ENCODE data around the gene RPN2. TPM values are rescaled to one million over a fixed set of nuclear protein-coding genes. Genes with fewer than 3 reads are reported as not detected.

The RPN2 gene
- total and polyA plus RNA-seq, 12 donors: 35.7 to 403 (median 224) TPM

GRCh38 chr20:37231947-37232630 lies 53.0 kb downstream of the RPN2 start:
- Histone ChIP-seq H3K4me1 (replicated peaks in 1 of 2) (peaks cover 3 to 12% of the 10 kb centered on the region in 2 donors), H3K36me3 (replicated peaks in 1 of 2) (peaks cover 0 to 97% of the 10 kb centered on the region in 2 donors), H3K27me3 (no peaks in the 10 kb centered on the region), H3K9me3 (replicated peaks in 1 of 3) (no peaks in the 10 kb centered on the region), H3K27ac (no peak overlapping the region), H3K4me3 (no peak overlapping the region)
- TF ChIP-seq POLR2A (IDR thresholded peaks at IDR 0.05) (no peak), CTCF (IDR thresholded peaks at IDR 0.05) (no peak)
- 89 to 96% (median 91%) methylated on average over 13 of the region's 13 CpGs for WGBS, 4 donors
- DNase-seq: peak in 1 of 7 donors; percentile 55
- intact Hi-C loops (cut with DNase I): no loop called here

GRCh38 chr20:37233548-37234253 lies 54.6 kb downstream of the RPN2 start:
- Histone ChIP-seq H3K27me3 (no peaks in the 10 kb centered on the region), H3K4me3 (no peak overlapping the region), H3K4me1 (replicated peaks in 1 of 2) (peaks cover 3 to 12% of the 10 kb centered on the region in 2 donors), H3K9me3 (replicated peaks in 1 of 3) (no peaks in the 10 kb centered on the region), H3K27ac (peak overlapping the region in 1 of 5 donors; percentile 13), H3K36me3 (replicated peaks in 1 of 2) (peaks cover 0 to 98% of the 10 kb centered on the region in 2 donors)
- intact Hi-C loops (cut with DNase I): no loop called here
- peak in 1 of 7 donors; percentile 82 for DNase-seq
- WGBS, 4 donors: 85 to 92% (median 89%) methylated on average over 10 of the region's 10 CpGs
- TF ChIP-seq POLR2A (IDR thresholded peaks at IDR 0.05) (no peak), CTCF (IDR thresholded peaks at IDR 0.05) (no peak)

GRCh38 chr20:37234254-37234581 lies 55.1 kb downstream of the RPN2 start:
- WGBS, 4 donors: 78 to 80% (median 79%) methylated on average over 5 of the region's 5 CpGs
- DNase-seq: no peak
- no peaks in the 10 kb centered on the region for H3K27me3 ChIP-seq
- no peaks in the 10 kb centered on the region for H3K9me3 ChIP-seq (replicated peaks in 1 of 3)
- H3K36me3 ChIP-seq (replicated peaks in 1 of 2): peaks cover 0 to 98% of the 10 kb centered on the region in 2 donors
- TF ChIP-seq CTCF (IDR thresholded peaks at IDR 0.05) (no peak), POLR2A (IDR thresholded peaks at IDR 0.05) (no peak)
- intact Hi-C loops (cut with DNase I): no loop called here
- H3K4me1 ChIP-seq (replicated peaks in 1 of 2): peaks cover 3 to 12% of the 10 kb centered on the region in 2 donors
- no peak overlapping the region for H3K27ac ChIP-seq
- H3K4me3 ChIP-seq: no peak overlapping the region

GRCh38 chr20:37235065-37235464 lies 55.9 kb downstream of the RPN2 start:
- peak in 1 of 7 donors; percentile 47 for DNase-seq
- H3K36me3 ChIP-seq (replicated peaks in 1 of 2): peaks cover 0 to 98% of the 10 kb centered on the region in 2 donors
- H3K4me1 ChIP-seq (replicated peaks in 1 of 2): peaks cover 3 to 12% of the 10 kb centered on the region in 2 donors
- WGBS, 4 donors: 25 to 45% (median 31%) methylated on average over 6 of the region's 6 CpGs
- no peak for TF ChIP-seq POLR2A (IDR thresholded peaks at IDR 0.05)
- no peak for TF ChIP-seq CTCF (IDR thresholded peaks at IDR 0.05)
- H3K9me3 ChIP-seq (replicated peaks in 1 of 3): no peaks in the 10 kb centered on the region
- intact Hi-C loops (cut with DNase I): no loop called here
- H3K4me3 ChIP-seq: no peak overlapping the region
- peak overlapping the region in 1 of 5 donors; percentile 19 for H3K27ac ChIP-seq
- no peaks in the 10 kb centered on the region for H3K27me3 ChIP-seq
